ENCODE measurements around the gene WASHC2C. TPM values are rescaled to one million over a fixed set of nuclear protein-coding genes. Genes with fewer than 3 reads are reported as not detected.
"Not testable (repeated sequence)": the region's sequence is repeated elsewhere in the genome, so short reads cannot be mapped to it uniquely, and the experiment has no call there.

Gene WASHC2C
- total and polyA plus RNA-seq, 9 donors = 25.3 to 54.8 (median 39.4) TPM

DNA sequence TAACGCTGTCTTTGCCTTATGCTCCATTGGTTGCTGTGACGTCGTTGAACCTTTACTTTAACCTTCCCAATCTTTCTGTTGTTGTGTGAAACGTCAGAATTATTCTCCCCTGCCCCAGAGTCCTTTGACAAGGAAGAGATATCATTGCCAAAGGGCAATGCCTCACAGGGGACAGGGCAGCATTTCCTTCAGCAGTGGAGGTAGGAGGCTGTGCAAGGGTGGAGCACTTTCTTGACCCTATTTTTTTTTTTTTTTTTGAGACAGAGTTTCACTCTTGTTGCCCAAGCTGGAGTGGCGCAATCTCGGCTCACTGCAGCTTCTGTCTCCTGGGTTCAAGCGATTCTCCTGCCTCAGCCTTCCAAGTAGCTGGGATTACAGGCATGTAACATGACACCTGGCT lies 14.5 kb downstream of the WASHC2C start:
- H3K9me3 ChIP-seq; H3K4me1 ChIP-seq (ENCODE audit: insufficient read depth); H3K4me3 ChIP-seq; intact Hi-C loops (cut with DNase I); DNase-seq; H3K27ac ChIP-seq; H3K27me3 ChIP-seq; H3K36me3 ChIP-seq: not testable (repeated sequence)
- 81 to 84% (median 83%) methylated on average over 7 of the region's 7 CpGs for WGBS, 3 donors

DNA sequence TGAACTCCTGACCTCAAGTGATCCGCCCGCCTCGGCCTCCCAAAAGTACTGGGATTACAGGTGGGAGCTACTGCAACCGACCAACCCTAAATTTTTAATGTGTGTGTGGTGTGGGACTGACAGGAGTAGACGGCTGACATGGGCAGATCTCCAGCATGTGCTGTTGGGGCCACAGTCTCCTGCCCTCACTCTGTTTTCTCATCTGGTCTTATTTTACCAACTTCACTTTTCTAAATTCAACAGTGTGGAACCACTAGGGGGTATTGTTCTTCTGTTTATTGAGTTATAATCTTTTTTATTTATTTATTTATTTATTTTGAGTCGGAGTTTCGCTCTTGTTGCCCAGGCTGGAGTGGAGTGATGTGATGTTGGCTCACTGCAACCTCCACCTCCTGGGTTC lies 14.9 kb downstream of the WASHC2C start:
- H3K4me3 ChIP-seq; H3K27ac ChIP-seq; intact Hi-C loops (cut with DNase I); H3K9me3 ChIP-seq; H3K27me3 ChIP-seq; H3K4me1 ChIP-seq (ENCODE audit: insufficient read depth); H3K36me3 ChIP-seq; DNase-seq: not testable (repeated sequence)
- WGBS, 3 donors = 85 to 89% (median 86%) methylated on average over 3 to 7 of the region's 7 CpGs

DNA sequence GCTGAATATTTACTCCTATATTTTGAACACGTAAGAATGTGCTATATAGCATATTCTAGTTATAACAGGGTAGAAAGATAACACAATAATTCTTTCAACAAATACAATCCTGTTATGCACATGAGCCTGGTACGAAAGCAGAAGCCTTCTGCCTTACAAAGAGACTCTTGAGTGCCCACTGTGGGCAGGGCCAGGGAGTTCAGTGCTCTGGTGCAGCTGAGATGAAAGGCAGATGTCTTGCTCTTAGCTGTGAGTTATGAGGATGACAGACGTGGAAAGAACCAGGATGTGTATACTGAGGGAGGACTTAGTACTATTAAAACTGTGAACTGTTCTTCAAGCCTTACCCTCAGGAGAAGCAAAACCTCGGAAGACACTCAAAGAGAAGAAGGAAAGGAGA lies 24.1 kb downstream of the WASHC2C start:
- H3K36me3 ChIP-seq; H3K27me3 ChIP-seq; H3K4me3 ChIP-seq; intact Hi-C loops (cut with DNase I); H3K4me1 ChIP-seq (ENCODE audit: insufficient read depth); DNase-seq; H3K9me3 ChIP-seq; H3K27ac ChIP-seq: not testable (repeated sequence)
- 87 to 100% (median 94%) methylated on average over 1 to 3 of the region's 4 CpGs for WGBS, 3 donors

DNA sequence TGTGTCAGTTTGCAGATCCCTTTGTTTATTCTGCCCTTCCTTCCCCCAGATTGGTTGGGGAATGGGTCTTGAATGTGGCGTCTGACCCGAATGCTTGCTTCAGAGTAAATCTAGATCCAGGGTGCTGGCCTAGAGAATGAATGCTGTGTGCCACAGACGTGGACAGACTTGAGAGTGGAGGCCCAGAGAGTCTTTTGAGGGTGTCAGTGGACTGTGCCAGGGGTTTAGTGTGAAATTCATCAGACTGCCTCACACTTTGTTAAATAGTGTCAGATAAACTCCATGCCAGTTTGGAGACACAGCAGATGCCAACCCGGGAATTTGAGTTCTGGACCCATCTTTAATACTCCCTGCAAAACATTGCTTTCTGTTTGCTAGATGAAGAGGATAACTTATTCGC lies 25.1 kb downstream of the WASHC2C start:
- DNase-seq; intact Hi-C loops (cut with DNase I); H3K4me3 ChIP-seq; H3K27me3 ChIP-seq; H3K4me1 ChIP-seq (ENCODE audit: insufficient read depth); H3K9me3 ChIP-seq; H3K27ac ChIP-seq; H3K36me3 ChIP-seq: not testable (repeated sequence)
- 87 to 92% (median 87%) methylated on average over 3 to 4 of the region's 5 CpGs for WGBS, 3 donors

DNA sequence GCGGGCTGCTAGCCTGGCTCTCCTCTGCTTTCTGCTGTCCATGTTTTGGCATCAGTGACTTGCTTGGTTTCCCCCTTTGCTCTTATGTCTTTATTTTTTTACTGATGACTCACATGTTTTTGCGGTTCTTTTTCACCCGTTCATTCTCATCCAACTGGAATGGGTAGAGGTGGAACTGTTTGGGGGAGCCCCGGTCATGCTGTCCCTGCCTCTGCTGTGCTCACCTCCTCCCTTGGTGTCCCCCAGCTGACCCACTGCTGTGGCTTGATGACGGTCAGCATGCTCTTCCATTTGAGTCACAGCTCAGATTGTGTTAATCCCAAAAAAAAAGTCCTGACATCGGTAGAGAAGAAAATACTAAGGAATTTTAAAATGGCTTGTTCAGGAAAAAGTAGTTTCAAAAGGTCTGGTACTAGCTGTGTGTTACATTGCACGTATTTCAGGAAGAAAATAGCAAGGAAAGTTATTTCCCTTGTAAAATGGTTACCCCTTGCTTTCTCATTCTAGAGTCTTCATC lies 27.0 kb downstream of the WASHC2C start:
- H3K4me1 ChIP-seq (ENCODE audit: insufficient read depth); H3K27ac ChIP-seq; H3K27me3 ChIP-seq; H3K4me3 ChIP-seq; H3K9me3 ChIP-seq; H3K36me3 ChIP-seq; intact Hi-C loops (cut with DNase I); DNase-seq: not testable (repeated sequence)
- 82 to 89% (median 85%) methylated on average over 7 of the region's 7 CpGs for WGBS, 3 donors

DNA sequence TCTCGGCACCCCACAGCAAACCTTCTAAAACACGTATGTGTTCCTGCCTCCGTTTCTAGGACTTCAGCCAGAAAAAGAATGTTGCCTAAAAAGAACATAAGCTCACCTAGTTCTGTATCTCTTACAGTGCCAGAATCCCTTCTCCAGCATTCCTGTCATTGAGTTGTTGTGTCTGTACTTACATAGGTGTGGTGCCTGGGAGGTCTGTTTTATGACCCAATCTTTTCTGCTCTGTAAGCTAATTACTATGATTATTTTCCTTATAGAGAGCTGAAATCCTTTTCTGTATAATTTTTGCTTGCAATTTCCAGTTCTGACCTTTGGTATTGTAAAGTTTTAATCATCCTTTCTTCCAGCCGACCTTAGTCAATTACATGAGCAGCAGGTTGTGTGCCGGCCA lies 28.0 kb downstream of the WASHC2C start:
- H3K4me3 ChIP-seq; H3K36me3 ChIP-seq; DNase-seq; H3K27me3 ChIP-seq; H3K4me1 ChIP-seq (ENCODE audit: insufficient read depth); intact Hi-C loops (cut with DNase I); H3K27ac ChIP-seq; H3K9me3 ChIP-seq: not testable (repeated sequence)
- 87 to 90% (median 88%) methylated on average over 3 to 5 of the region's 5 CpGs for WGBS, 3 donors

DNA sequence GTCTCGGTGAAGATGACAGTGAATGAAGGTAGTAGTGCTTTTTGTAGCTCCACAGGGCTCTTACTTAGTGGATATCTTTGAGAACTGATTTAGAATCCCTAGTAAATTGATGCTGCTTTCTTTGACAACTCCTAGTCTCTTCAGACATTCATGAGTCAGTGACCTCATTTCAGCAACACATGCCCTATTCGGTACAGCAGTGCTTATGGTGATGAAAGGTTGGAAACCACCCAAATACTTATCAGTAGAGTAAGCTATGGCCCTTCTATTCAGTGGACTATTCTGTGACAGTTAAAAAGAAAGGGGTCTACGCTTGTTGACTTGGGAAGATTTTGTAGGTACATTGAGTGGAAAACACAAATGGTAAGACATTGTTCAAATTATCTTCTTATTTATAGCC lies 29.0 kb downstream of the WASHC2C start:
- intact Hi-C loops (cut with DNase I); H3K36me3 ChIP-seq: not testable (repeated sequence)

DNA sequence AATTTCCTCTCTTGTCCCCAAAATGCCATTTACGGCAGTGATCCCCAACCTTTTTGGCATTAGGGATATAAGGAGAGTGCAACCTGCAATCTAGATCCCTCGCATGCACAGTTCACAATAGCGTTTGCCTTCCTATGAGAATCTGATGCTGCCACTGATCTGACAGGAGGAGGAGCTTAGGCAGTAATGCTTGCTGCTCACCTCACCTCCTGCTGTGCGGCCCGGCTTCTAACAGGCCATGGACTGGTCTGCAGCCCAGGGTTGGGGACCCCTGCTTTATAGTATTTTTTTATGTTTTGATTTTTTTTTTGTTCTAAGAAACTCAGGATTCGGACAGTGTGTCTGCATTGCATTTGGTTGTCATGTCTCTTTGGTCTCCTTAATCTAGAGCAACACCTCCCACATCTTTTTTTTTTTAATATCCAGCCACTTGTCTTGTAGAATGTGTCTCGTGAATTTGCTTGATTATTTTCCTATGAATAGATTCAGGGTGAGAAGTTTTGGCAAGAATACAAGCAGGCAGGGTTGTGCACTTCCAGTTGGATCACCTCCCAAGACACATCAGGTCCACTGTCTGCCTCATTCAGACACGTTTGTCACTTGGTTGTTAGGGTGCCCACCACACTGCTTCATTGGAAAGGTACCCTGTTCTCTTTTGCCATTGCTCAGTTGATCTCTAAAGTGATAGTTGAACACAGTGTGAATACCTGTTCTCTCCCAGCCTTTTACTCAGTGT lies 30.8 kb downstream of the WASHC2C start:
- DNase-seq; intact Hi-C loops (cut with DNase I); H3K4me1 ChIP-seq (ENCODE audit: insufficient read depth); H3K27ac ChIP-seq; H3K36me3 ChIP-seq; H3K4me3 ChIP-seq; H3K27me3 ChIP-seq; H3K9me3 ChIP-seq: not testable (repeated sequence)
- WGBS, 3 donors = 77 to 84% (median 78%) methylated on average over 8 of the region's 8 CpGs

More for the DNA sequence above, 29.0 kb downstream of the WASHC2C start:
- H3K4me1 ChIP-seq (ENCODE audit: insufficient read depth); H3K4me3 ChIP-seq; H3K9me3 ChIP-seq; H3K27me3 ChIP-seq; H3K27ac ChIP-seq; DNase-seq: not testable (repeated sequence)
- 97 to 100% methylated on average over 1 of the region's 3 CpGs; no CpG with 5 or more reads in 1 of the 3 donors for WGBS, 3 donors

DNA sequence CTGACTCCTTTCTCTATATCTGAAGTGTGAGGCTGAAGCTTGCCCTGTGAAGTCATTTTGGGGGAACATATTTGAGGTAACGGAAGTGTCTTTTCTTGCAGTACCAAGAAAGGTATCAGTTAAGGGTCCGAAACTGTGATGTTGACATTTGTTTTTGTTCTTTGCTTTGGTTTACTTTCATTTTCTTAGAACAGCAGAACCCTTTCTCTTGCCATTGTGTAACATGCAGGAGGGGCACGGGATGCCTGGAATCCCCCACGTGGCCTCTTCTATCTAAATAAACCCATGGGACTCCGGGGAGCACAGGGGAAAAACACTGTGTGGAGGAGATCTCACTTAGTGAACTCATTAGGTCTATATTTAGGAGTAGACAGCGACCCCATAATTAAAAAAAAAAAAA lies 34.6 kb downstream of the WASHC2C start:
- H3K4me1 ChIP-seq (ENCODE audit: insufficient read depth); H3K27ac ChIP-seq; H3K9me3 ChIP-seq; DNase-seq; H3K4me3 ChIP-seq; H3K36me3 ChIP-seq; intact Hi-C loops (cut with DNase I); H3K27me3 ChIP-seq: not testable (repeated sequence)
- WGBS, 3 donors = 68 to 77% (median 74%) methylated on average over 6 of the region's 6 CpGs

DNA sequence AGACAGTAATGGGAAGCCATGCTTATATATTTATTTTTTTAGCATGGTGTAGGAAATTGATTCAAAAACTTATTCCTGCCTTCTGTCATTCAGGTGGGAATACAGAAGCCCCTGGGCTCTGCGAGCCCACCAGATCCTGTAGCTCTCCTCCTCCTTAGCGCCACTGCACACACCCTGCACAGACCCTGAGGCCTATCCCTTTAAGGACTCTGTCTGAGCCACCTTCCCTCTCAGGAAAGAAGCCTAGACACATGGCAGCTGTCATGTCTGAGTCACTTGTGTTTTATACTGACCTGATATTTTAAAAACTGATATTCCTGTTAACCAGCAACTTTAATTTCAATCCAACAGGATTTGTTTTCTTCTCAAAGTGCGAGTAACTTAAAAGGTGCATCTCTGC lies 36.0 kb downstream of the WASHC2C start:
- H3K4me1 ChIP-seq (ENCODE audit: insufficient read depth); H3K4me3 ChIP-seq; H3K9me3 ChIP-seq; DNase-seq; H3K27ac ChIP-seq; H3K36me3 ChIP-seq; H3K27me3 ChIP-seq; intact Hi-C loops (cut with DNase I): not testable (repeated sequence)
- 81 to 93% (median 86%) methylated on average over 2 of the region's 3 CpGs for WGBS, 3 donors

DNA sequence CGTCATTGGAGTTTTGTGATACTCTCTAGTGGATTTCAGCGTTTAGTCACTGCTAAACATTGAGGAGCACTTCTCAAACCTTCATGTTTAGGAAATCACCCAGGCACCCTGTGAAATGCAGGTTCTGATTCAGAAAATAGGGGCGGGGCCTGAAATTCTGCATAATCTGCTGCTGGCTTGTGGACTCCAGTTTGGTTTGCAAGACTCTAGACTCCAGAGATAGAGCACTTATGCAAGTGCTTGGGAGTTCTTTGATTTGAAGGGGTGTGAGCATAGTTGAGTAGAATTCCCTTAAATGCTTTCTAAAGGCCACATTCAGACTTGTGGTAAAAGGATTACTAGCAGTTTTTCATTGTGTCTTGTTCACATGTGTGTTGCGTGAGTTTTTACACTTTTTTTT lies 41.3 kb downstream of the WASHC2C start:
- H3K4me1 ChIP-seq (ENCODE audit: insufficient read depth); H3K27me3 ChIP-seq; H3K9me3 ChIP-seq; DNase-seq; H3K36me3 ChIP-seq; H3K4me3 ChIP-seq; H3K27ac ChIP-seq; intact Hi-C loops (cut with DNase I): not testable (repeated sequence)
- WGBS, 3 donors = 90 to 97% (median 94%) methylated on average over 3 to 4 of the region's 4 CpGs

DNA sequence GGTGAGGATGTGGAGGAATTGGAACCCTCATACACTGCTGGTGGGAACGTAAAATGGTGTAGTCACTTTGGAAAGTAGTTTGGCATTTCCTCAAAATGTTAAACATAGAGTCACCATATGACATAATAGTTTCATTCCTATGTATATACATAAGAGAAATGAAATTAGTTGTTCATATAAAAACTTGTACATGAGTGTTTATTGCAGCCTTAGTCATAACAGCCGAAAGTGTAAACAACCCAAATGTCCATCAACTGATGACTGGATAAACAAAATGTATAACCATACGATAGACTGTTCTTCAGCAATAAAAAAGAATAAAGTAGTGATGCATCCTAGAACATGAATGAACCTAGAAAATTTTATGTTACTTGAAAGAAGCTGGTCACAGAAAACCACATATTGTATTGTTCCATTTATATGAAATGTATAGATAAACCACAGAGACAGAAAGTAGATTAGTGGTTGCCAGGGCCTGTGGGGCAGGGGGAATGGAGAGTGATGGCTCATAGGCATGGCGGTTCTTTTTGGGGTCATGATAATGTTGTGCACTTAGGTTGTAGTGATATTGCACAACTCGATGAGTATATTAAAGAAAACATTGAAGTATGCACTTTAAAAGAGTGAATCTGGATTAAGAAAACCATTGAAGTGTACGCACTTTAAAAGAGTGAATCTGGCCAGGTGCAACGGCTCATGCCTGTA lies 44.8 kb downstream of the WASHC2C start:
- WGBS, 3 donors = 96 to 97% (median 96%) methylated on average over 5 to 6 of the region's 7 CpGs
- H3K27me3 ChIP-seq; H3K36me3 ChIP-seq; H3K4me1 ChIP-seq (ENCODE audit: insufficient read depth); DNase-seq; H3K9me3 ChIP-seq; H3K27ac ChIP-seq; intact Hi-C loops (cut with DNase I); H3K4me3 ChIP-seq: not testable (repeated sequence)

Data from ovary (tissue), 9 donors.